IMR-90 (cell line): ENCODE measurements around the gene TAPT1. TPM values are rescaled to one million over a fixed set of nuclear protein-coding genes. Genes with fewer than 3 reads are reported as not detected.

Source experiments
- ATAC-seq: fragments of 200-7000 bp; cut with Tn5 transposase; 2 replicates; pipeline ENCODE4 v1.9.1; 2020; ENCODE audit warnings: low read depth, mild to moderate bottlenecking, moderate library complexity
- BruUV-seq: library from RNA; stranded (reverse); fragments of 400-500 nt; replicated peaks from 2 replicates; lab custom pipeline; 2021; lab: Mats Ljungman, UMichigan
- CTCF ChIA-PET: fragments of 300-600 bp; formaldehyde crosslinking; extraction: SDS; loops from one replicate; lab custom pipeline; 2021; ENCODE audit warnings: antibody characterized with exemption; lab: Yijun Ruan, JAX
- POLR2A ChIA-PET: fragments of 300-600 bp; sonication (Branson Sonifier 250); formaldehyde crosslinking; loops from one replicate; lab custom pipeline; 2022; ENCODE audit warnings: antibody characterized with exemption; ENCODE audit not compliant: unreplicated experiment; lab: Charles Lee
- DNase-seq: peaks from one replicate; pipeline ENCODE4 v3.0.0; 2013
- H2AFZ ChIP-seq: replicated peaks from 2 replicates; pipeline ENCODE3; 2013; ENCODE audit warnings: low read length, mild to moderate bottlenecking; ENCODE audit not compliant: poor library complexity
- H2AK5ac ChIP-seq: 2 replicates; pipeline ENCODE4 v1.6.1; 2013; ENCODE audit warnings: low read depth, low read length, inconsistent platforms
- H2AK9ac ChIP-seq: replicated peaks from 2 replicates; pipeline ENCODE3; 2013; ENCODE audit warnings: mild to moderate bottlenecking, low read depth, low read length, moderate library complexity; ENCODE audit not compliant: poor library complexity
- H2BK120ac ChIP-seq: 2 replicates; pipeline ENCODE4 v1.6.1; 2013; ENCODE audit warnings: low read depth, low read length, inconsistent platforms
- H2BK15ac ChIP-seq: 3 replicates; pipeline ENCODE4 v1.6.1; 2013; ENCODE audit warnings: low read depth, low read length, inconsistent platforms
- H2BK20ac ChIP-seq: 2 replicates; pipeline ENCODE4 v1.6.1; 2013; ENCODE audit warnings: low read depth, mild to moderate bottlenecking, inconsistent platforms, low read length, moderate library complexity
- H2BK5ac ChIP-seq: 2 replicates; pipeline ENCODE4 v1.6.1; 2013; ENCODE audit warnings: mild to moderate bottlenecking, low read depth, low read length, inconsistent platforms; ENCODE audit not compliant: poor library complexity, severe bottlenecking
- H3K14ac ChIP-seq: replicated peaks from 2 replicates; pipeline ENCODE4 v1.6.1; 2013; ENCODE audit warnings: low read depth, low read length, inconsistent platforms
- H3K18ac ChIP-seq: 2 replicates; pipeline ENCODE4 v1.6.1; 2013; ENCODE audit warnings: low read depth, low read length, control low read depth
- H3K23ac ChIP-seq: 2 replicates; pipeline ENCODE4 v1.6.1; 2013; ENCODE audit warnings: low read depth, low read length, inconsistent platforms
- H3K27ac ChIP-seq: 2 replicates; pipeline ENCODE4 v1.5.1; 2013; ENCODE audit warnings: mild to moderate bottlenecking, control low read depth, low read length; ENCODE audit not compliant: insufficient read depth
- H3K27me3 ChIP-seq: 2 replicates; pipeline ENCODE4 v1.6.1; 2013; ENCODE audit warnings: low read length; ENCODE audit not compliant: control insufficient read depth, insufficient read depth
- H3K36me3 ChIP-seq: 2 replicates; pipeline ENCODE4 v1.6.1; 2013; ENCODE audit warnings: low read length, mixed read lengths; ENCODE audit not compliant: control insufficient read depth, insufficient read depth
- H3K4ac ChIP-seq: 2 replicates; pipeline ENCODE4 v1.6.1; 2013; ENCODE audit warnings: low read depth, low read length, inconsistent platforms
- H3K4me1 ChIP-seq: 2 replicates; pipeline ENCODE4 v1.6.1; 2013; ENCODE audit warnings: low read length, mixed read lengths; ENCODE audit not compliant: control insufficient read depth, insufficient read depth
- H3K4me2 ChIP-seq: 2 replicates; pipeline ENCODE4 v1.6.1; 2013; ENCODE audit warnings: low read depth, mild to moderate bottlenecking, control low read depth, low read length, moderate library complexity
- H3K4me3 ChIP-seq: 2 replicates; pipeline ENCODE4 v1.5.1; 2013; ENCODE audit warnings: low read depth, mild to moderate bottlenecking, control low read depth, low read length, moderate library complexity; ENCODE audit not compliant: insufficient read depth
- H3K56ac ChIP-seq: 2 replicates; pipeline ENCODE4 v1.6.1; 2013; ENCODE audit warnings: low read length, inconsistent platforms; ENCODE audit not compliant: insufficient read depth; ENCODE audit errors: extremely low read depth
- H3K79me1 ChIP-seq, 2 experiments: 2 replicates each; pipeline ENCODE4 v1.6.1; 2013; ENCODE audit warnings: low read length in 2 of 2, inconsistent platforms in 1 of 2, low read depth in 1 of 2
- H3K9ac ChIP-seq: 2 replicates; pipeline ENCODE4 v1.6.1; 2013; ENCODE audit warnings: low read depth, low read length, control low read depth
- H3K9me1 ChIP-seq: 2 replicates; pipeline ENCODE4 v1.6.1; 2013; ENCODE audit warnings: low read length, inconsistent platforms; ENCODE audit not compliant: insufficient read depth
- H3K9me3 ChIP-seq: 2 replicates; pipeline ENCODE4 v1.6.1; 2013; ENCODE audit warnings: low read length; ENCODE audit not compliant: control insufficient read depth, insufficient read depth
- H4K20me1 ChIP-seq: 2 replicates; pipeline ENCODE4 v1.6.1; 2013; ENCODE audit warnings: low read length, inconsistent platforms; ENCODE audit not compliant: insufficient read depth
- H4K5ac ChIP-seq: 2 replicates; pipeline ENCODE4 v1.6.1; 2013; ENCODE audit warnings: mild to moderate bottlenecking, low read depth, low read length, control low read depth
- H4K8ac ChIP-seq, 2 experiments: 2 replicates each; pipeline ENCODE4 v1.6.1; 2013; ENCODE audit warnings: low read depth in 2 of 2, low read length in 2 of 2, control low read depth in 1 of 2, inconsistent platforms in 1 of 2
- H4K91ac ChIP-seq: 2 replicates; pipeline ENCODE4 v1.6.1; 2013; ENCODE audit warnings: low read depth, low read length, inconsistent platforms; ENCODE audit not compliant: insufficient read depth
- BHLHE40 ChIP-seq: fragments of 150-350 bp; IDR thresholded peaks from 2 replicates; pipeline ENCODE4 v1.6.1; 2016; ENCODE audit warnings: mild to moderate bottlenecking, low read depth, low read length
- CEBPB ChIP-seq: IDR thresholded peaks from 2 replicates; pipeline ENCODE4 v1.6.1; 2012; ENCODE audit warnings: low read depth, low read length, improper control_type of control experiment
- CHD1 ChIP-seq: IDR thresholded peaks from 2 replicates; pipeline ENCODE4 v1.6.1; 2012; ENCODE audit warnings: low read depth, low read length, improper control_type of control experiment
- ELK1 ChIP-seq: fragments of 150-350 bp; IDR thresholded peaks from 2 replicates; pipeline ENCODE4 v1.6.1; 2016; ENCODE audit warnings: low read depth, mild to moderate bottlenecking, low read length, moderate library complexity, borderline replicate concordance
- FOS ChIP-seq: fragments of 150-350 bp; IDR thresholded peaks from 2 replicates; pipeline ENCODE4 v1.6.1; 2016; ENCODE audit warnings: low read depth, low read length
- MAFK ChIP-seq: IDR thresholded peaks from 2 replicates; pipeline ENCODE4 v1.6.1; 2012; ENCODE audit warnings: low read depth, low read length, improper control_type of control experiment
- MAZ ChIP-seq: IDR thresholded peaks from 2 replicates; pipeline ENCODE4 v1.6.1; 2012; ENCODE audit warnings: low read depth, mild to moderate bottlenecking, low read length, improper control_type of control experiment, moderate library complexity, borderline replicate concordance
- MXI1 ChIP-seq: IDR thresholded peaks from 2 replicates; pipeline ENCODE4 v1.6.1; 2012; ENCODE audit warnings: low read depth, mild to moderate bottlenecking, low read length, moderate library complexity, borderline replicate concordance
- NFE2L2 ChIP-seq: fragments of 150-350 bp; IDR thresholded peaks from 2 replicates; pipeline ENCODE4 v1.6.1; 2016; ENCODE audit warnings: low read depth, mild to moderate bottlenecking, low read length
- POLR2A ChIP-seq: IDR thresholded peaks from 2 replicates; pipeline ENCODE4 v1.6.1; 2012; ENCODE audit warnings: mild to moderate bottlenecking, low read depth, low read length
- RFX5 ChIP-seq: IDR thresholded peaks from 2 replicates; pipeline ENCODE4 v1.8.0; 2012; ENCODE audit warnings: low read depth, mild to moderate bottlenecking, low read length, moderate library complexity
- SMC3 ChIP-seq: fragments of 150-350 bp; IDR thresholded peaks from 2 replicates; pipeline ENCODE4 v1.6.1; 2016; ENCODE audit warnings: low read depth, mild to moderate bottlenecking, antibody characterized with exemption, low read length, moderate library complexity
- USF2 ChIP-seq: fragments of 150-350 bp; IDR thresholded peaks from 2 replicates; pipeline ENCODE4 v1.6.1; 2017; ENCODE audit warnings: mild to moderate bottlenecking, antibody characterized with exemption, low read length, low read depth
- WGBS, 2 experiments: methylation state at CpG; one replicate each; pipeline versions ENCODE4 v1.1.5 to v1.1.7; 2013; ENCODE audit warnings: missing lambda C conversion rate in 2 of 2; ENCODE audit not compliant: insufficient read length in 1 of 2; ENCODE audit errors: extremely low coverage in 2 of 2; 5-methylcytosine and 5-hydroxymethylcytosine counted together
- dilution Hi-C: fragments of 300-500 bp; cut with HindIII; formaldehyde crosslinking; loops from one replicate; pipeline ENCODE4 v1.14.3; 2018; ENCODE audit warnings: low sequenced_read_pairs; ENCODE audit not compliant: unreplicated experiment
- in situ Hi-C: fragments of 300-500 bp; cut with MboI; formaldehyde crosslinking; loops from 3 replicates; pipeline ENCODE4 v1.14.3; 2019; ENCODE audit warnings: low sequenced_read_pairs, inconsistent platforms, mixed read lengths
- intact Hi-C: fragments of 100-400 bp; cut with micrococcal nuclease; formaldehyde crosslinking; loops from 2 replicates; pipeline ENCODE4 v1.10.0; 2022
- polyA plus RNA-seq, 3 experiments: library from polyadenylated mRNA; depleted of rRNA; stranded (reverse); fragments of >200 nt; gene quantifications; 2 replicates each; pipeline ENCODE4 v1.2.3, GENCODE V29; 2012; ENCODE audit warnings: low replicate concordance in 1 of 3
- total RNA-seq: library from RNA; depleted of rRNA; stranded (reverse); fragments of >200 nt; gene quantifications from 2 replicates; pipeline ENCODE4 v1.2.3, GENCODE V29; 2012
- TF ChIP-seq, protein P1 (sequence below): conservative IDR thresholded peaks from 2 replicates; pipeline ENCODE4 v1.5.1; 2012; ENCODE audit warnings: mild to moderate bottlenecking, low read depth, low read length, improper control_type of control experiment

The TAPT1 gene
- total and polyA plus RNA-seq, 2 of the 4 experiments (the other 2 are of a cell fraction), result 5.6 to 12.2 TPM

DNA sequence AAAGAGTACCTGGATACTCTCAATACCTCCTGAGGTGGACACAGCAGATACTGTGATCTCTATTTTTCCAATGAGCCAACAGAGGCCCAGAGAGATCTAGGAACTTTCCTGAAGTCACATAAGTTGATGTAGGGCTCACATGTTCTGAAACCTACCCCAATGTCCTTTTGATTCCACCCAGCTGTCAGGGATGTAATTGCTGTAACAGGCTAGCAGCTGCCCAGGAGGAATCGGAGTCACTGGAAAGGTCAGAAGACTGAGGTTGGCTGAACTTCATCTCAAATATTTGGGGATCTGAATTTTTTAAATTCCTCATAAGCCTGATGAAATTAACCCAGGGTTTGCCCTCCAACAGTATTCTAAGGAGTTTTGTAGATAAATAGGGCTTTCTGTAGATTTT lies 90.0 kb downstream of the TAPT1 start (continued):
- no peak for TF ChIP-seq MXI1
- TF ChIP-seq MAZ, result no peak

- dilution Hi-C loops, result no loop called here
- in situ Hi-C loops, result no loop called here
- no peak for TF ChIP-seq MAFK
- TF ChIP-seq BHLHE40, result no peak
- TF ChIP-seq MXI1, result no peak
- no peak for TF ChIP-seq ELK1
- no peak for TF ChIP-seq USF2
- TF ChIP-seq POLR2A, result no peak
- TF ChIP-seq CEBPB, result no peak
- no peak for TF ChIP-seq CHD1
- no peak for TF ChIP-seq NFE2L2
- TF ChIP-seq MAZ, result no peak
- TF ChIP-seq RFX5, result no peak
- TF ChIP-seq FOS, result no peak
- TF ChIP-seq SMC3, result no peak
- TF ChIP-seq, protein P1, sequence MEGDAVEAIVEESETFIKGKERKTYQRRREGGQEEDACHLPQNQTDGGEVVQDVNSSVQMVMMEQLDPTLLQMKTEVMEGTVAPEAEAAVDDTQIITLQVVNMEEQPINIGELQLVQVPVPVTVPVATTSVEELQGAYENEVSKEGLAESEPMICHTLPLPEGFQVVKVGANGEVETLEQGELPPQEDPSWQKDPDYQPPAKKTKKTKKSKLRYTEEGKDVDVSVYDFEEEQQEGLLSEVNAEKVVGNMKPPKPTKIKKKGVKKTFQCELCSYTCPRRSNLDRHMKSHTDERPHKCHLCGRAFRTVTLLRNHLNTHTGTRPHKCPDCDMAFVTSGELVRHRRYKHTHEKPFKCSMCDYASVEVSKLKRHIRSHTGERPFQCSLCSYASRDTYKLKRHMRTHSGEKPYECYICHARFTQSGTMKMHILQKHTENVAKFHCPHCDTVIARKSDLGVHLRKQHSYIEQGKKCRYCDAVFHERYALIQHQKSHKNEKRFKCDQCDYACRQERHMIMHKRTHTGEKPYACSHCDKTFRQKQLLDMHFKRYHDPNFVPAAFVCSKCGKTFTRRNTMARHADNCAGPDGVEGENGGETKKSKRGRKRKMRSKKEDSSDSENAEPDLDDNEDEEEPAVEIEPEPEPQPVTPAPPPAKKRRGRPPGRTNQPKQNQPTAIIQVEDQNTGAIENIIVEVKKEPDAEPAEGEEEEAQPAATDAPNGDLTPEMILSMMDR, result no peak
Measured at GRCh38 chr4:16133406-16133805, 92.9 kb downstream of the TAPT1 start.

More at GRCh38 chr4:16133406-16133805, 92.9 kb downstream of the TAPT1 start:
- Histone ChIP-seq H2BK15ac (no peak overlapping the region), H3K14ac (no peak overlapping the region), H3K4ac (no peak overlapping the region), H2AFZ (no peak overlapping the region), H3K18ac (no peak overlapping the region), H2BK5ac (no peak overlapping the region), H3K27ac (no peak overlapping the region), H3K4me3 (no peak overlapping the region), H4K5ac (no peak overlapping the region), H3K4me1 (no peaks in the 10 kb centered on the region), H3K27me3 (peaks cover 15% of the 10 kb centered on the region), H2AK9ac (no peak overlapping the region), H4K20me1 (no peaks in the 10 kb centered on the region), H2BK120ac (no peak overlapping the region), H2BK20ac (no peak overlapping the region), H4K91ac (no peak overlapping the region), H3K36me3 (no peaks in the 10 kb centered on the region), H3K4me2 (no peak overlapping the region), H3K23ac (no peak overlapping the region), H3K9me1 (no peaks in the 10 kb centered on the region), H4K8ac (no peak overlapping the region), H3K56ac (no peak overlapping the region), H3K79me1 (no peaks in the 10 kb centered on the region), H3K9me3 (no peaks in the 10 kb centered on the region; the same call in 1 of the 2 replicates), H2AK5ac (no peak overlapping the region), H3K9ac (no peak overlapping the region)
- CTCF ChIA-PET, result no interaction called here
- no peak for DNase-seq
- intact Hi-C loops, result no loop called here
- POLR2A ChIA-PET, result interaction anchor here (0.6 kb wide), 1 partner anchor 458 kb away, joined by 4 read pairs; no protein-coding TSS in a partner anchor
- BruUV-seq, result no TSS peak
- no CpG with 5 or more reads among the region's 1 CpG for WGBS, 2 experiments
- no peak for ATAC-seq
